ENCODE data around the gene PSAP.
A peak's percentile ranks its signal among the peaks of the same experiment; 100 is the strongest.
"Not testable (repeated sequence)": the region's sequence is repeated elsewhere in the genome, so short reads cannot be mapped to it uniquely, and the experiment has no call there.

PSAP gene

GRCh38 chr10:71882813-71883659 is 32.0 kb upstream of the PSAP start:
- Mint-ChIP-seq H3K36me3 (ENCODE audit: low read depth) (no peaks in the 10 kb centered on the region), H3K9me3 (no peaks in the 10 kb centered on the region), H3K27me3 (ENCODE audit: low read depth, poor library complexity) (peaks cover 17% of the 10 kb centered on the region), H3K27ac (no peak overlapping the region), H3K4me1 (peaks cover 20% of the 10 kb centered on the region), H3K4me3 (no peak overlapping the region)
- DNase-seq: no peak
- TF ChIP-seq CTCF (IDR thresholded peaks at IDR 0.05): no peak

GRCh38 chr10:71881647-71882355 is 30.8 kb upstream of the PSAP start:
- peaks cover 7% of the 10 kb centered on the region for H3K9me3 Mint-ChIP-seq
- TF ChIP-seq CTCF (IDR thresholded peaks at IDR 0.05): no peak
- H3K4me3 Mint-ChIP-seq: no peak overlapping the region
- H3K27ac Mint-ChIP-seq: no peak overlapping the region
- peaks cover 21% of the 10 kb centered on the region for H3K4me1 Mint-ChIP-seq
- no peaks in the 10 kb centered on the region for H3K36me3 Mint-ChIP-seq (ENCODE audit: low read depth)
- peaks cover 16% of the 10 kb centered on the region for H3K27me3 Mint-ChIP-seq (ENCODE audit: low read depth, poor library complexity)
- DNase-seq: no peak

DNA sequence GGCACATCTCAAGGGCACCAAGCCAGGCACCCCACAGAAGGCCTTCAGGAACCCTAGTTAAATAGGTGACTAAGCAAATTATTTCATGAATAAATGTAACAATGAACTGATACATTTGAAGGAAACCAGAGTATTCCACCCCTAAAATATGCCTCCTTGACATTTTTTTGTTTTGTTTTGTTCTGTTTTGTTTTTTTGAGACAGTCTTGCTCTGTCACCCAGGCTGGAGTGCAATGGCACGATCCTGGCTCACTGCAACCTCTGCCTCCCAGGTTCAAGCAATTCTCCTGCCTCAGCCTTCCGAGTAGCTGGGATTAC is 30.2 kb upstream of the PSAP start:
- DNase-seq; H3K27ac Mint-ChIP-seq; H3K36me3 Mint-ChIP-seq (ENCODE audit: low read depth); H3K4me3 Mint-ChIP-seq: not testable (repeated sequence)
- Mint-ChIP-seq H3K4me1 (peaks cover 21% of the 10 kb centered on the region), H3K9me3 (peaks cover 11% of the 10 kb centered on the region), H3K27me3 (ENCODE audit: low read depth, poor library complexity) (peaks cover 12% of the 10 kb centered on the region)

GRCh38 chr10:71880425-71881306 is 29.6 kb upstream of the PSAP start:
- no peak for TF ChIP-seq CTCF (IDR thresholded peaks at IDR 0.05)
- Mint-ChIP-seq H3K4me1 (peaks cover 21% of the 10 kb centered on the region), H3K36me3 (ENCODE audit: low read depth) (no peaks in the 10 kb centered on the region), H3K27me3 (ENCODE audit: low read depth, poor library complexity) (peaks cover 12% of the 10 kb centered on the region), H3K27ac (peak overlapping the region; percentile 15), H3K4me3 (peak overlapping the region; percentile 18), H3K9me3 (peaks cover 12% of the 10 kb centered on the region)
- DNase-seq: no peak

GRCh38 chr10:71878327-71879034 is 27.4 kb upstream of the PSAP start:
- no peak for TF ChIP-seq CTCF (IDR thresholded peaks at IDR 0.05)
- DNase-seq: no peak
- Mint-ChIP-seq H3K27ac (no peak overlapping the region), H3K4me3 (no peak overlapping the region), H3K27me3 (ENCODE audit: low read depth, poor library complexity) (peaks cover 4% of the 10 kb centered on the region), H3K36me3 (ENCODE audit: low read depth) (no peaks in the 10 kb centered on the region), H3K9me3 (peaks cover 16% of the 10 kb centered on the region), H3K4me1 (peaks cover 21% of the 10 kb centered on the region)
